ENCODE measurements around the gene ADGRG2.
"Not testable (repeated sequence)": the region's sequence is repeated elsewhere in the genome, so short reads cannot be mapped to it uniquely, and the experiment has no call there.

The ADGRG2 gene

DNA sequence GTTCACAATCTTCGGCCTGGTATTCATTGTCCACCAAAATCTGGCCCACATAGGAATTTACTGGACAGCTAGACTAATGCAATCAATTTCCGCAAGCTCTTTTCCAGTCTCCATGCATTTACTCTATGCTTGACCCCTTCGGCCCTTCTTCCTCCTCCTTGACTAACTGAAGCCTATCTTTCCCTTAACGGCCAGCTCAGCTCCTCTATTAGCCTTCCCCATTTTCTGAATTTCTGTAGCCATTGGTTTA lies 137.2 kb downstream of the ADGRG2 start:
- Mint-ChIP-seq H3K4me1 (peaks cover 5% of the 10 kb centered on the region), H3K4me3 (peak overlapping the region; percentile 77 to 87 (median 86)), H3K36me3 (ENCODE audit: low read depth) (no peaks in the 10 kb centered on the region), H3K9me3 (peaks cover 7% of the 10 kb centered on the region), H3K27me3 (ENCODE audit: low read depth) (no peaks in the 10 kb centered on the region), H3K27ac (peak overlapping the region; percentile 61 to 97 (median 83))
- TF ChIP-seq, protein P1, sequence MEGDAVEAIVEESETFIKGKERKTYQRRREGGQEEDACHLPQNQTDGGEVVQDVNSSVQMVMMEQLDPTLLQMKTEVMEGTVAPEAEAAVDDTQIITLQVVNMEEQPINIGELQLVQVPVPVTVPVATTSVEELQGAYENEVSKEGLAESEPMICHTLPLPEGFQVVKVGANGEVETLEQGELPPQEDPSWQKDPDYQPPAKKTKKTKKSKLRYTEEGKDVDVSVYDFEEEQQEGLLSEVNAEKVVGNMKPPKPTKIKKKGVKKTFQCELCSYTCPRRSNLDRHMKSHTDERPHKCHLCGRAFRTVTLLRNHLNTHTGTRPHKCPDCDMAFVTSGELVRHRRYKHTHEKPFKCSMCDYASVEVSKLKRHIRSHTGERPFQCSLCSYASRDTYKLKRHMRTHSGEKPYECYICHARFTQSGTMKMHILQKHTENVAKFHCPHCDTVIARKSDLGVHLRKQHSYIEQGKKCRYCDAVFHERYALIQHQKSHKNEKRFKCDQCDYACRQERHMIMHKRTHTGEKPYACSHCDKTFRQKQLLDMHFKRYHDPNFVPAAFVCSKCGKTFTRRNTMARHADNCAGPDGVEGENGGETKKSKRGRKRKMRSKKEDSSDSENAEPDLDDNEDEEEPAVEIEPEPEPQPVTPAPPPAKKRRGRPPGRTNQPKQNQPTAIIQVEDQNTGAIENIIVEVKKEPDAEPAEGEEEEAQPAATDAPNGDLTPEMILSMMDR (IDR thresholded peaks at IDR 0.05; ENCODE audit: unreplicated experiment in 3 of 3) = peak in 1 of 3 experiments; percentile 5

DNA sequence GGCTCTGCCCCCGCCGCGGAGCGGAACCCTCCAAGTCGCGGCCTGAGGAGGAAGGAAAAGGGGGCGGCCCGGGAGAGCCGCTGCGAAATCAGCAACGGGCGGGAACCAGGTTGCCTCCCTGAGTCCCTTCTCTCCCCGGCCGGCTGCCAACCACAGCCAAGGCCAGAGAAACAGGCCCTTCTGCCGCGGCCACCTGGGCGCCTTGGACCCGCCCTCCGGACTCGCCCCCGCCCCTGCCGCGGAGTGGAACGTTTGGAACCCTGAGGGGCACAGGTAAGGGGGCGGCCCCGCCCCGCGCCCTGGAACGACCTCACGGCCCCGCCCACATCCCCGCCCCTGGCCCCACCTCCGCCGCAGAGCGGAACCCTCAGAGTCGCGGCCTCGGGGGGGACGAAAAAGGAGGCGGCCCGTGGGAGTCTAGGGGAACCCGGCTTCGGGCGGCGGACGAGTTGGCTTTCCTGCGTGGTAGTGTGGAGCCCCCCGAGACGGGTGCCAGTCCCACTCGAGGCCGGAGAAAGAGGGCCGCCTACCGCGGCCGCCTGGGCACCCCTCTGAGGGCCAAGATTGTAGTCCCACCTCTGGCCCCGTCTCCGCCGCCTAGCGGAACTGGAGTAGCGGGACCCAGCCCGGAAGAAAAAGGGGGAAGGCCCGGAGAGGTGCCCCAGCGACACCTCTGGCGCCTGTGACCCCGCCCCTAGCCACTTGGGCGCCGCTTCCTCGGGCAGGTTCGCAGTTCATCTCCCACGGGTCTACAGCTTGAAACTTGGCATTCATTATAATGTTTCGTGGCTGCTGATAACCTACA lies 137.7 kb downstream of the ADGRG2 start:
- Mint-ChIP-seq H3K36me3 (ENCODE audit: low read depth) (no peaks in the 10 kb centered on the region), H3K27ac (peak overlapping the region; percentile 61 to 97 (median 83)), H3K4me1 (peaks cover 5% of the 10 kb centered on the region), H3K9me3 (peaks cover 7% of the 10 kb centered on the region), H3K4me3 (peak overlapping the region; percentile 77 to 87 (median 86)), H3K27me3 (ENCODE audit: low read depth) (no peaks in the 10 kb centered on the region)
- TF ChIP-seq, protein P1 (IDR thresholded peaks at IDR 0.05; ENCODE audit: unreplicated experiment in 3 of 3) = peak; percentile 34 to 54 (median 44)

DNA sequence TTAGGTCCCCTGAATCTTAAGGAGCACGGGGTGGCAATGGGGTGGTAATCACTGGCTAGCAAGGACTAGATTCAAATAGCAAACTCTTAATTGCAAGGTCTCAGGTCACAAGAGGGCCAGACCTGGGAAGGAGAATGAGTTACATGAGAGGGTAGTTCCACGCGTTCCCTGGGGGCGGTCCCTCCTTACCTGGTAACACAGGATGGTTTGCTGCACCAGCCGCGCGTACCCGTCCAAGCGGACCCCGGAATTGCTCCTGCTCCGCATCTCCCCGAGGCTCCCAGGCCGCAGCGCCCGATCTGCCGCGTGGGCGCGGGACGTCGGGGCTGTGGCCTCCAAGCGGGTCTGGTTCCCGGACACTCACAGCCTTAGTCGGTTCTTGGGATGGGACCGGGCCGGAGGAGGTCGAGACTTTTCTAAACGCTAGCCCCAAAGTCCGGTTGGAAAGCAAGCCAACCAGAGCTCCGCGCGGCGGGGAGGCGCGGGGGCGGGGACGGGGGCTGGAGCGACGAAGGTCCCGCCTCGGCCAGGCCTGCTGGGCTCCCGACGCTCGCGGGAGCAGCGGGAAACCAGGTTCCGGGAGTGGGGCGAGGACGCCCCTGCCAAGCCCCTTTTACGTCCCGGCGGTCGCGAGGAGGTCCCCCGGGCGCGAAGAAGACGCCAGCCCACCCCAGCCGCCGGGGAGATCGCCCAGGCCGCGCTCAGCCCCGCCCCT lies 138.4 kb downstream of the ADGRG2 start, which contains the start of gene PHKA2:
PHKA2 (minus strand) TSS at position 449 of the 715 bp plus-strand sequence; CDS start at position 267, 182 bp downstream.
- Mint-ChIP-seq H3K36me3 (ENCODE audit: low read depth) (no peaks in the 10 kb centered on the region), H3K9me3 (peaks cover 7% of the 10 kb centered on the region), H3K27ac (peak within 1 kb of the TSS; percentile 61 to 97 (median 83)), H3K4me3 (peak within 1 kb of the TSS; percentile 77 to 90 (median 89)), H3K4me1 (peaks cover 5% of the 10 kb centered on the region), H3K27me3 (ENCODE audit: low read depth) (no peaks in the 10 kb centered on the region)
- TF ChIP-seq, protein P1 (IDR thresholded peaks at IDR 0.05; ENCODE audit: unreplicated experiment in 3 of 3) = no peak

DNA sequence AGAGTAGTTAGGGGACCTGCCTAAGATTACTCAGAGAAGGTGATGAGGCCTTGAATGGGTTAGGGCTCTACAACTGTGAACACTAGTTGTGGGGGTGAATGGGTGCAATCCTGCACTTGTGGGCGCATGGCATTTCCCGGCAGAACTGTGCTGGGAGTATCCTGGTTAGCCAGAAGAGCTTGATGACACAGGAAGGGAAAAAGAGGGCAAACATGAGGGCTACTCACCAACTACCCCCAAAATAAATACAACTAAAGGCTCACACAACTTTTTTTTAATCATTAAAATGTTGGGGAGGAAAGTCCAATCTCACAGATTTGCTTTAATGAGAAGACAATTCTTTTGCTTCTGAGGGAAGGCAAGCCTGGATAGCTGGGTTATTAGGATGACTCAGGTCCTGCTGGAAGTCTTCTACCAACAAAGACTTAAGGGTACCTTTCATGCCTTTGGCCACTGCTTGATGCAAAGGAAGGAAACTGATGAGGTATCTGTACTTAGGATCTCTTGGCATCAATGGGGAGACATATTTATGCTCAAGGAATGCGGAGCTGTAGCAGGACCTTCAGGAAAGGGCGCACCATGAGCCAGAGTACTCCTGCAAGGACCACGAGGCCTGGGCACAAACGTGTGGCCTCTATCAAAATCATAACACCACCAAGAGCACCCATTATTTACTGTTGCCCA lies 141.0 kb downstream of the ADGRG2 start:
- Mint-ChIP-seq H3K36me3 (ENCODE audit: low read depth) (no peaks in the 10 kb centered on the region), H3K27ac (peak overlapping the region in 1 of 3 experiments; percentile 46), H3K27me3 (ENCODE audit: low read depth) (no peaks in the 10 kb centered on the region), H3K4me1 (peaks cover 5% of the 10 kb centered on the region), H3K9me3 (peaks cover 7% of the 10 kb centered on the region), H3K4me3 (peak overlapping the region; percentile 29 to 56 (median 41))
- TF ChIP-seq, protein P1 (IDR thresholded peaks at IDR 0.05; ENCODE audit: unreplicated experiment in 3 of 3) = no peak

DNA sequence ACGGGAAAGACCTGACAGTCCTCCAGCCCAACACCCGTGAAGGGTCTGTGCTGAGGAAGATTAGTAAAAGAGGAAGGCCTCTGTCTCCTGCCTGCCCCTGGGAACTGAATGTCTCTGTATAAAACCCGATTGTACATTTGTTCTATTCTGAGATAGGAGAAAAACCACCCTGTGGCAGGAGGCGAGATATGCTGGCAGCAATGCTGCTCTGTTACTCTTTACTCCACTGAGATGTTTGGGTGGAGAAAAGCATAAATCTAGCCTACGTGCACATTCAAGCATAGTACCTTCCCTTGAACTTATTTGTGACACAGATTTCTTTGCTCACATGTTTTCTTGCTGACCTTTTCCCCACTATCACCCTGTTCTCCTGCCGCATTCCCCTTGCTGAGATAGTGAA lies 142.0 kb downstream of the ADGRG2 start:
- not testable (repeated sequence) for H3K27me3 Mint-ChIP-seq (ENCODE audit: low read depth); H3K36me3 Mint-ChIP-seq (ENCODE audit: low read depth); H3K4me1 Mint-ChIP-seq; H3K9me3 Mint-ChIP-seq
- H3K4me3 Mint-ChIP-seq = peak overlapping the region in 2 of 3 experiments; percentile 13 to 37
- peak overlapping the region in 1 of 3 experiments; percentile 26 for H3K27ac Mint-ChIP-seq

DNA sequence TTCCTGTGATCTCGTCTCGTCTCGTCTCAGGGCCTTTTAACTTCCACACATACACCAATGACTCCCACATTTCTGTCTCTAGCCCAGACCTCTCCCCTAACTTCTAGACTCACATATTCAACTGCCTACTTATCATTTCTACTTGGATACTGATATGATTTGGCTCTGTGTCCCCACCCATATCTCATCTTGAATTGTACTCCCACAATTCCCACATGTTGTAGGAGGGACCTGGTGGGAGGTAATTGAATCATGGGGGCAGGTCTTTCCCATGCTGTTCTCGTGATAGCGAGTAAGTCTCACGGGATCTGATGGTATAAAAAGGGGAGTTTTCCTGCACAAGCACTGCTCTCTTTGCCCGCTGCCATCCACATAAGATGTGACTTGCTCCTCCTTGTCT lies 147.3 kb downstream of the ADGRG2 start:
- peak overlapping the region in 1 of 3 experiments; percentile 51 for H3K27ac Mint-ChIP-seq
- TF ChIP-seq, protein P1 (IDR thresholded peaks at IDR 0.05; ENCODE audit: unreplicated experiment in 3 of 3) = no peak
- H3K36me3 Mint-ChIP-seq (ENCODE audit: low read depth) = peaks cover 13% of the 10 kb centered on the region
- no peak overlapping the region for H3K4me3 Mint-ChIP-seq
- peaks cover 20% of the 10 kb centered on the region for H3K4me1 Mint-ChIP-seq
- peaks cover 12% of the 10 kb centered on the region for H3K9me3 Mint-ChIP-seq
- no peaks in the 10 kb centered on the region for H3K27me3 Mint-ChIP-seq (ENCODE audit: low read depth)
